Measurements from ENCODE around the gene GRIN2A.

GRCh38 chr16:9706217-9706836, 475.9 kb downstream of the GRIN2A start:
- no peak for TF ChIP-seq CTCF (conservative IDR thresholded peaks at IDR 0.05)
- no peak for TF ChIP-seq ZFX (IDR thresholded peaks at IDR 0.05)

All from C4-2B (cell line).